Lung (tissue), 12 donors: Measurements from ENCODE around the gene FLRT2. TPM values are rescaled to one million over a fixed set of nuclear protein-coding genes. Genes with fewer than 3 reads are reported as not detected.

Experiments
- ATAC-seq: fragments of 200-7000 bp; cut with Tn5 transposase; one replicate; pipeline ENCODE4 v1.9.1; 2020; ENCODE audit warnings: moderate number of reproducible peaks; ENCODE audit not compliant: insufficient read depth, low FRiP score
- DNase-seq, 3 donors: peaks; one replicate each; pipeline ENCODE4 v3.0.0-alpha.2; 2013 to 2017
- H3K27ac ChIP-seq, 2 donors: one replicate each; pipeline ENCODE4 v1.5.1; 2013; ENCODE audit warnings: mild to moderate bottlenecking in 2 of 2, moderate library complexity in 2 of 2, control low read depth in 1 of 2, inconsistent platforms in 1 of 2, low read depth in 1 of 2, low read length in 1 of 2
- H3K27me3 ChIP-seq, 3 donors: one replicate each; pipeline ENCODE4 v1.5.1; 2013; ENCODE audit warnings: low read length in 2 of 3; ENCODE audit not compliant: control insufficient read depth in 3 of 3, insufficient read depth in 3 of 3
- H3K36me3 ChIP-seq, 4 donors: one replicate each; pipeline ENCODE4 v1.5.1; 2013; ENCODE audit warnings: low read length in 4 of 4, mild to moderate bottlenecking in 1 of 4, moderate library complexity in 1 of 4; ENCODE audit not compliant: control insufficient read depth in 4 of 4, insufficient read depth in 4 of 4
- H3K4me1 ChIP-seq, 5 donors: one replicate each; pipeline ENCODE4 v1.5.1; 2013; ENCODE audit warnings: low read length in 5 of 5, mild to moderate bottlenecking in 2 of 5, moderate library complexity in 1 of 5; ENCODE audit not compliant: control insufficient read depth in 5 of 5, insufficient read depth in 5 of 5
- H3K4me3 ChIP-seq: one replicate; pipeline ENCODE4 v1.5.1; 2013; ENCODE audit warnings: mild to moderate bottlenecking, control low read depth, moderate library complexity
- H3K9ac ChIP-seq, 2 donors: one replicate each; pipeline ENCODE4 v1.5.1; 2013; ENCODE audit warnings: low read length in 2 of 2, control low read depth in 1 of 2; ENCODE audit not compliant: insufficient read depth in 1 of 2
- H3K9me3 ChIP-seq, 4 donors: one replicate each; pipeline ENCODE4 v1.5.1; 2013; ENCODE audit warnings: low read length in 3 of 4, mild to moderate bottlenecking in 1 of 4, moderate library complexity in 1 of 4; ENCODE audit not compliant: control insufficient read depth in 4 of 4, insufficient read depth in 3 of 4
- WGBS, 2 donors: extraction: QIAGEN DNeasy Blood & Tissue Kit; methylation state at CpG; one replicate each; pipeline ENCODE4 v1.1.7; 2013; 5-methylcytosine and 5-hydroxymethylcytosine counted together
- polyA plus RNA-seq, 2 donors: library from polyadenylated mRNA; stranded (reverse); fragments of 200-250 nt; gene quantifications; one replicate each; pipeline ENCODE4 v1.2.1, GENCODE V29; 2013
- total RNA-seq, 2 donors: library from RNA; depleted of rRNA in 1 of 2; stranded (reverse); fragments of >200 nt in 1 of 2; gene quantifications; one replicate each; pipeline ENCODE4 v1.2.1, GENCODE V29; 2014 to 2021
- TF ChIP-seq, protein P1 (sequence below): IDR thresholded peaks from 2 replicates; pipeline ENCODE4 v1.5.1; 2012; ENCODE audit warnings: mild to moderate bottlenecking; ENCODE audit errors: control extremely low read depth, extremely low read depth
- donor health status: control.
- donor health status: control.
- donor health status: Bipolar disorder and iron deficiency.
- donor health status: healthy.
- donor health status: DM: yes; HTN: yes; CAD: no.

Gene FLRT2
- total and polyA plus RNA-seq, 4 donors = 1.2 to 53.7 (median 8.8) TPM

- Histone ChIP-seq H3K36me3 (no peaks in the 10 kb centered on the region), H3K4me3 (no peak overlapping the region), H3K4me1 (no peaks in the 10 kb centered on the region), H3K27me3 (no peaks in the 10 kb centered on the region), H3K9ac (no peak overlapping the region), H3K9me3 (no peaks in the 10 kb centered on the region), H3K27ac (no peak overlapping the region)
- TF ChIP-seq, protein P1, sequence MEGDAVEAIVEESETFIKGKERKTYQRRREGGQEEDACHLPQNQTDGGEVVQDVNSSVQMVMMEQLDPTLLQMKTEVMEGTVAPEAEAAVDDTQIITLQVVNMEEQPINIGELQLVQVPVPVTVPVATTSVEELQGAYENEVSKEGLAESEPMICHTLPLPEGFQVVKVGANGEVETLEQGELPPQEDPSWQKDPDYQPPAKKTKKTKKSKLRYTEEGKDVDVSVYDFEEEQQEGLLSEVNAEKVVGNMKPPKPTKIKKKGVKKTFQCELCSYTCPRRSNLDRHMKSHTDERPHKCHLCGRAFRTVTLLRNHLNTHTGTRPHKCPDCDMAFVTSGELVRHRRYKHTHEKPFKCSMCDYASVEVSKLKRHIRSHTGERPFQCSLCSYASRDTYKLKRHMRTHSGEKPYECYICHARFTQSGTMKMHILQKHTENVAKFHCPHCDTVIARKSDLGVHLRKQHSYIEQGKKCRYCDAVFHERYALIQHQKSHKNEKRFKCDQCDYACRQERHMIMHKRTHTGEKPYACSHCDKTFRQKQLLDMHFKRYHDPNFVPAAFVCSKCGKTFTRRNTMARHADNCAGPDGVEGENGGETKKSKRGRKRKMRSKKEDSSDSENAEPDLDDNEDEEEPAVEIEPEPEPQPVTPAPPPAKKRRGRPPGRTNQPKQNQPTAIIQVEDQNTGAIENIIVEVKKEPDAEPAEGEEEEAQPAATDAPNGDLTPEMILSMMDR = no peak
- ATAC-seq (no peak), DNase-seq (no peak)
- 88 to 91% methylated on average over 2 of the region's 2 CpGs for WGBS, 2 donors
Observed at GRCh38 chr14:85695300-85695699, 165.4 kb downstream of the FLRT2 start.

- TF ChIP-seq, protein P1 = no peak
- no peaks in the 10 kb centered on the region for H3K4me1 ChIP-seq
- H3K4me3 ChIP-seq = no peak overlapping the region
- no peak for ATAC-seq
- WGBS, 2 donors = 81 to 84% methylated on average over 6 of the region's 6 CpGs
- no peaks in the 10 kb centered on the region for H3K27me3 ChIP-seq
- H3K36me3 ChIP-seq = no peaks in the 10 kb centered on the region
- no peak overlapping the region for H3K9ac ChIP-seq
- H3K27ac ChIP-seq = no peak overlapping the region
- DNase-seq = no peak
- no peaks in the 10 kb centered on the region for H3K9me3 ChIP-seq
Observed at GRCh38 chr14:85701116-85701515, 171.2 kb downstream of the FLRT2 start.

GRCh38 chr14:85701763-85702162 lies 171.8 kb downstream of the FLRT2 start:
- no peak overlapping the region for H3K4me3 ChIP-seq
- H3K4me1 ChIP-seq = no peaks in the 10 kb centered on the region
- DNase-seq (peak in 1 of 3 donors; percentile 5), ATAC-seq (no peak)
- no peaks in the 10 kb centered on the region for H3K9me3 ChIP-seq
- TF ChIP-seq, protein P1 = no peak
- no peak overlapping the region for H3K27ac ChIP-seq
- no peaks in the 10 kb centered on the region for H3K36me3 ChIP-seq
- 35 to 37% methylated on average over 3 of the region's 3 CpGs for WGBS, 2 donors
- no peak overlapping the region for H3K9ac ChIP-seq
- no peaks in the 10 kb centered on the region for H3K27me3 ChIP-seq

GRCh38 chr14:85702191-85702590 lies 172.2 kb downstream of the FLRT2 start:
- Histone ChIP-seq H3K9ac (no peak overlapping the region), H3K4me3 (no peak overlapping the region), H3K27ac (no peak overlapping the region), H3K27me3 (no peaks in the 10 kb centered on the region), H3K9me3 (no peaks in the 10 kb centered on the region), H3K36me3 (no peaks in the 10 kb centered on the region), H3K4me1 (no peaks in the 10 kb centered on the region)
- DNase-seq (peak in 2 of 3 donors; percentile 11 to 31), ATAC-seq (no peak)
- TF ChIP-seq, protein P1 = no peak
- WGBS, 2 donors = 50 to 57% methylated on average over 1 of the region's 1 CpG
